Common myeloid progenitor, CD34-positive (primary cell): ENCODE results near the gene HOXC12.
A peak's percentile ranks its signal among the peaks of the same experiment; 100 is the strongest.

ENCODE experiments used
- CTCF ChIA-PET: fragments of 350-600 bp; sonication (Branson Sonifier 250); formaldehyde crosslinking; loops from one replicate; lab custom pipeline; 2021; ENCODE audit warnings: antibody characterized with exemption; lab: Charles Lee
- POLR2A ChIA-PET: fragments of 350-600 bp; sonication (Branson Sonifier 250); formaldehyde crosslinking; loops from one replicate; lab custom pipeline; 2021; ENCODE audit warnings: antibody characterized with exemption; lab: Charles Lee
- DNase-seq, 3 donors: peaks; one replicate each; pipeline versions ENCODE4 v3.0.0 to v3.0.0-alpha.2; 2013
- H3K27ac ChIP-seq, 2 experiments: 1 replicate in 1 of 2; 2 replicates in 1 of 2; pipeline ENCODE4 v1.7.0; 2013; ENCODE audit warnings: inconsistent platforms in 2 of 2, low read length in 2 of 2, mild to moderate bottlenecking in 2 of 2, low read depth in 1 of 2, moderate library complexity in 1 of 2; ENCODE audit not compliant: severe bottlenecking in 2 of 2, insufficient read depth in 1 of 2, poor library complexity in 1 of 2
- H3K27me3 ChIP-seq, 5 experiments: replicated peaks in 2 of 5; 1 replicate in 3 of 5; 2 replicates in 2 of 5; pipeline versions ENCODE4 v1.6.1 to v1.7.0; 2013; ENCODE audit warnings: low read length in 4 of 5, mild to moderate bottlenecking in 2 of 5, moderate library complexity in 2 of 5, inconsistent platforms in 1 of 5; ENCODE audit not compliant: insufficient read depth in 5 of 5, control insufficient read depth in 4 of 5
- H3K36me3 ChIP-seq, 4 experiments: 1 replicate in 2 of 4; 2 replicates in 2 of 4; pipeline versions ENCODE4 v1.6.1 to v1.7.0; 2013; ENCODE audit warnings: low read length in 3 of 4, control low read depth in 1 of 4, mild to moderate bottlenecking in 1 of 4; ENCODE audit not compliant: control insufficient read depth in 4 of 4, insufficient read depth in 4 of 4
- H3K4me1 ChIP-seq, 4 experiments: 1 replicate in 3 of 4; 2 replicates in 1 of 4; pipeline versions ENCODE4 v1.6.1 to v1.7.1; 2013; ENCODE audit warnings: low read length in 3 of 4, mild to moderate bottlenecking in 3 of 4, control low read depth in 1 of 4, inconsistent platforms in 1 of 4, moderate library complexity in 1 of 4; ENCODE audit not compliant: control insufficient read depth in 4 of 4, insufficient read depth in 4 of 4; ENCODE audit errors: control extremely low read depth in 1 of 4
- H3K4me3 ChIP-seq, 7 experiments: 1 replicate in 4 of 7; 2 replicates in 3 of 7; pipeline versions ENCODE4 v1.5.1 to v1.7.0; 2013; ENCODE audit warnings: mild to moderate bottlenecking in 7 of 7, low read length in 6 of 7, moderate library complexity in 6 of 7, inconsistent platforms in 2 of 7, low read depth in 2 of 7, control low read depth in 1 of 7; ENCODE audit not compliant: insufficient read depth in 4 of 7, control insufficient read depth in 1 of 7; ENCODE audit errors: extremely low read depth in 1 of 7
- H3K9me3 ChIP-seq, 5 experiments: 1 replicate in 4 of 5; 2 replicates in 1 of 5; pipeline versions ENCODE4 v1.6.1 to v1.7.1; 2013; ENCODE audit warnings: low read length in 4 of 5, mild to moderate bottlenecking in 2 of 5, inconsistent platforms in 1 of 5, low read depth in 1 of 5, moderate library complexity in 1 of 5; ENCODE audit not compliant: control insufficient read depth in 4 of 5, insufficient read depth in 2 of 5; ENCODE audit errors: control extremely low read depth in 1 of 5
- WGBS: methylation state at CpG from one replicate; pipeline ENCODE4 v1.1.5; 2013; ENCODE audit not compliant: insufficient coverage; 5-methylcytosine and 5-hydroxymethylcytosine counted together

Gene HOXC12

DNA sequence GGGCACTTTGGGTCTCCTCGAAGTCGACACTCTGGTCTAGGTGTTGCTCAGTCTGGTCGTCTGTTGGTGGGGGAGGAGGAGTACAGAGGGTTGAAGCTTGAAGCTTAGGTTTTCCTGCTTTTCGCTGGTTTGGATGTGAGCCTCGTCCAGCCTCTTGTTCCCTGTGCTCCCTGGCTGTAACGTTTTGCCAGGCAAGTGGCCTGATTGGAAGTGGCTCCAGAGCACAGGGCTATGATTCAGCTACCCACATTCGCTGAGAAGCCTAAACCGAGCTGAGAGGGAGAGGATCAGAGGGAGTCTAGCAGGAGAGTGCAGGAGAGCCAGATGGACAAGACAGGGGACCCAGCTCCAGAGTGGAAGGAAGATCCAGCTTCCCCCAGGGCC is 36.4 kb downstream of the HOXC12 start:
- Histone ChIP-seq H3K9me3 (peaks cover 0 to 2% (median 0%) of the 10 kb centered on the region in 5 experiments), H3K36me3 (no peaks in the 10 kb centered on the region), H3K4me3 (no peak overlapping the region), H3K27ac (no peak overlapping the region), H3K4me1 (peaks cover 0 to 25% (median 13%) of the 10 kb centered on the region in 4 experiments), H3K27me3 (peaks cover 33 to 100% (median 66%) of the 10 kb centered on the region in 5 experiments)
- ChIA-PET CTCF (interaction anchor here (0.6 to 3.8 kb wide), 13 partner anchors 11 to 226 kb away, joined by 3 to 23 read pairs (median 4); partner anchors contain the start of genes HOXC12, HOXC5 and HOXC9), POLR2A (no interaction called here)
- no peak for DNase-seq
- 6% methylated on average over 7 of the region's 8 CpGs for WGBS

DNA sequence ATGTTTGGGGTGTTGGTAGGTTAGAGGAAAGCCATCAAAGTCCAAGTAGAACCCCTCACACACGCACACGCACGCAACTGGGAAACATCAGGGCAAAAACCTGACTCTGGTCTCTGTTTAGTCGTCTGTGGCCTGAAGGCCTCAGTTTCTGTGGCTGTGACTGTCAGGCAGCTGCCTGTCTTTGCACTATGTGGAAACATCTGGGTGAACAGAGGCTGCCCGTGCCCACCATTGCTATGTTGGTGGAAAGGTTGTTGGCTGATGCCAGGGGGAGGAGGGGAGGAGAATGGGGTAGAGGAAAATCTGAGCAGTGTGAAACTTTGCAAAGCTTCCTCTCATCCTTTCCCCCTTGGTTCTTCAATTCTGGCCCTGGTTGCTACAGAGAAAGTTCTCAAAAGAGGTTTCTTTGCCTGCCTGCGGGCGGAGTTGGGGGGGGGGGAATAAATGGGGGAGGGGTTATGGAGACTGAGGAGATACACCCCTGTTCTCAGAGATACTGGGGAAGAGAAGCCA is 37.7 kb downstream of the HOXC12 start:
- Histone ChIP-seq H3K9me3 (no peaks in the 10 kb centered on the region), H3K36me3 (no peaks in the 10 kb centered on the region), H3K4me3 (no peak overlapping the region), H3K4me1 (peaks cover 0 to 25% (median 13%) of the 10 kb centered on the region in 4 experiments), H3K27ac (no peak overlapping the region), H3K27me3 (peaks cover 21 to 100% (median 68%) of the 10 kb centered on the region in 5 experiments)
- WGBS = no CpG with 5 or more reads among the region's 7 CpGs
- ChIA-PET CTCF (interaction anchor here (1.1 to 3.8 kb wide), 8 partner anchors 8 to 222 kb away, joined by 3 to 23 read pairs (median 4); partner anchors contain the start of genes HOXC10 and HOXC9), POLR2A (interaction anchor here (0.5 kb wide), 1 partner anchor 225 kb away, joined by 3 read pairs; no protein-coding TSS in a partner anchor)
- no peak for DNase-seq

DNA sequence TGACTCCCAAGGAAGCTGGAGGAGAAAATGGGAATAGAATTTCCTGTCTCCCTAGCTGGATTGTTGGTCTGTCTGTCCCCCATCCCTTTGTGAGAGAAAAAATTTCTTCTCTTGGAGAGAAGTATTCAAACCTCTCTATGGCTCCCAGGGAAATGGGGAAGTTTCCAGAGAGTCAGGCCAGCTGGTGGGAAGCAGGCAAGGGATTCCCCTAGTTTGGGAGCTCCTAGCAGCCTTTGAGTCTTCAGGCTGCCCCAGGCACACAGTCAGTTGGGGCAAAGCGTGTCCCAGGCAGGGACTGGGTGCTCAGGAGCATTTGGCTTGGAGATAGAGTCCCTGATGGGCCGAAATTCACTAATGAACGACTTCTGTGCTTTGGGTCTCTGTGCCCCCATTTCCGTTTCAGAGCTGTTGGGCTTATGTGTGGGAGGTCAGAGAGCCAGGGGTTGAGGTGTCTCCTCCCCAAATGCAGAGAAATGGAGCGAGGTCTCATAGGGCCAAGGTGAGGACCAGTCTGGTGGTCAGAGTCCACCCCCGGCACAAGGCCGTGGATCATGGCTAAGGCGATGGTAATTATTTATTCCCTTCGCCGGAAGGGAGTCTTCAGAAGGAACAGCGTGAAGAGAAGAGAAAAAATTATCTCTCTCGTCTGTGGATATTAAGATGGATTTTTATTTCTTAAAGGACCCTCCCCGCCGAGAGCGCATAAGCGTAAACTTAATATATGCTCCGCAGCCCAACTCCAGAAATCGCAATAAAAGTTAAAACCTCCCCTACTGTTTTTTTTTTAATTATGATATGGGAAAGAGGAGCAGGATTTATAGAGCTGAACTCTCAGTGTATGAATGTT is 38.7 kb downstream of the HOXC12 start:
- no peak for DNase-seq
- peaks cover 0 to 25% (median 13%) of the 10 kb centered on the region in 4 experiments for H3K4me1 ChIP-seq
- H3K27me3 ChIP-seq = peaks cover 16 to 100% (median 69%) of the 10 kb centered on the region in 5 experiments
- 26% methylated on average over 8 of the region's 18 CpGs for WGBS
- H3K36me3 ChIP-seq = no peaks in the 10 kb centered on the region
- ChIA-PET CTCF (interaction anchor here (1.1 to 3.8 kb wide), 5 partner anchors 9 to 213 kb away, joined by 3 to 23 read pairs (median 4); partner anchors contain the start of gene HOXC10), POLR2A (no interaction called here)
- H3K9me3 ChIP-seq = no peaks in the 10 kb centered on the region
- no peak overlapping the region for H3K27ac ChIP-seq
- no peak overlapping the region for H3K4me3 ChIP-seq

DNA sequence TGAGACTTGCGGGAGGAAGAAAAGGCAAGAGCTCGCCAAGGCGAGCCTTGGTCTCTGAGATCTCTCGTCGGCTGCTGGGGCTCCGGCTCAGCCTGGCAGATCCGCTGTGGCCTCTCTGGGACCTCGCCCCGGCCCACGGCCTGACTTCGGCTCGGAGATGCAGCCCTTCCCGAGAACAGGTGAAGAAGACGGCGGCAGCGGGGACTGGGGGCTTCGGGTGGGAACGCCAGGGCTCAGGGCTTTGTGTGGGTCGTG is 39.2 kb downstream of the HOXC12 start:
- peaks cover 12 to 100% (median 68%) of the 10 kb centered on the region in 5 experiments for H3K27me3 ChIP-seq
- no peak overlapping the region for H3K27ac ChIP-seq
- no peak for DNase-seq
- H3K4me1 ChIP-seq = peaks cover 0 to 25% (median 12%) of the 10 kb centered on the region in 4 experiments
- no peak overlapping the region for H3K4me3 ChIP-seq
- 6% methylated on average over 17 of the region's 19 CpGs for WGBS
- H3K9me3 ChIP-seq = no peaks in the 10 kb centered on the region
- H3K36me3 ChIP-seq = no peaks in the 10 kb centered on the region
- ChIA-PET CTCF (interaction anchor here (1.5 to 3.8 kb wide), 2 partner anchors 22 to 213 kb away, joined by 4 to 23 read pairs; no protein-coding TSS in a partner anchor), POLR2A (no interaction called here)

DNA sequence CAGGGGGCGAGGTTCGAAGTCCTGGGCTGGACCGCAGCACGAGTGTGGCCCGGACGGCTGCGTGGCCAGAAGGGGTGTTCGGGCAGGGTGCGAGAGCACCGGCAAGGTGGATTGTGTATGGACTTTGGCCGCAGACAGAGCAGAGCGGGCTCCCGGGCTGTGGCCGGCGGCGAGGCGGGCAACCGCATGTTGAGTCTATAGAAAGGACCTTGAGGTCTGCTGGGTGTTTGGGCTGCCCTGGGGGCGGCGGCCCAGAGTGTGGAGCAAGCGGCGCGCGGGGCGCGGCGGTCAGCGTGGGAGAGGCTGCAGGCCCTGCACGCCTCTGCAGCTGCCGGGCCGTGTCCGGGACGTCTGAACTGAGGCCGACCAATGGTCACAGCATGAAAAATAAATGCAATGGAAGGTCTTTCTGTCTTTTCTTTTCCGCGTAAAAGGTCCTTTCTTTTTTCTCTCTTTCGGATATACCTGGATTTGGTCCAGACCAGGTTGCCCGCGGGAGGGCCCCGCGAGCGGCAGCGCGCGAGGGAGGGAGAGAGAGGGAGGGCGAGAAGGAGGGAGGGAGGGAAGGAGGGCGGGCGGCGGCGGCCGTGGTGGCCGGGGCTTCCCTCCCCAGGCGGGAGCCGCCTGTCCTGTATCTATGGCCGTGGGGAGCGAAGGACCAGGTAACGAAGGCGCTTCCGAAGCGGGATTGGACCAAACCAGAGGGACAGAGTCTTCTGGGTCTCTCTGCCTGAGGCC is 39.7 kb downstream of the HOXC12 start:
- Histone ChIP-seq H3K36me3 (no peaks in the 10 kb centered on the region), H3K27ac (peak overlapping the region in 1 of 2 experiments; percentile 49), H3K4me3 (no peak overlapping the region), H3K9me3 (no peaks in the 10 kb centered on the region), H3K27me3 (peaks cover 10 to 100% (median 66%) of the 10 kb centered on the region in 5 experiments), H3K4me1 (peaks cover 0 to 22% (median 10%) of the 10 kb centered on the region in 4 experiments)
- WGBS = 6% methylated on average over 36 of the region's 60 CpGs
- ChIA-PET CTCF (interaction anchor here (1.5 to 3.8 kb wide), 2 partner anchors 22 to 212 kb away, joined by 4 to 23 read pairs; no protein-coding TSS in a partner anchor), POLR2A (no interaction called here)
- no peak for DNase-seq

DNA sequence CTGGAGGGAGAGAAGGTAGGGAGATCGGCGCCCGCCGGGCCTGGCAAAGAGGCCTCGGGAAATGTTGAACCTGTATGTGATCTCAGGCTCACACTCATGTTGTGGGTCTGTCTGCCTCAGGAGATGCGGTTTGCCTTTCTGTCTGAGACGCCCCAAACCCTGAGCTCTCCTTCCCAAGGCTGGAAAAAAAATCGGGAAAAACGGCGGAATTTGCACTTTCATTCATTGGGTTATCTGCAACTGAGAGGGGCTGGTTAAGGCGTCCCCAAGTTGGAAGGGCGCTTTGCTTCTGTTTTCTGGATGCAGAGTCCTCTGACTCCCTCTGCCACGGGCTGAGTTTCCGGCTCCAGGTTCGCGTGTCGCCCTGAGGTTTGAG is 40.3 kb downstream of the HOXC12 start:
- ChIA-PET CTCF (no interaction called here), POLR2A (no interaction called here)
- H3K4me1 ChIP-seq = peaks cover 0 to 26% (median 13%) of the 10 kb centered on the region in 4 experiments
- peak overlapping the region in 2 of 7 experiments; percentile 72 for H3K4me3 ChIP-seq
- peak overlapping the region in 1 of 2 experiments; percentile 49 for H3K27ac ChIP-seq
- WGBS = under 1% methylated on average over 16 of the region's 17 CpGs
- DNase-seq = no peak
- no peaks in the 10 kb centered on the region for H3K36me3 ChIP-seq
- no peaks in the 10 kb centered on the region for H3K9me3 ChIP-seq
- H3K27me3 ChIP-seq = peaks cover 10 to 100% (median 67%) of the 10 kb centered on the region in 5 experiments
